Measurements from ENCODE around the gene RNASE1. TPM values are rescaled to one million over a fixed set of nuclear protein-coding genes. Genes with fewer than 3 reads are reported as not detected.

The RNASE1 gene
- total and polyA plus RNA-seq, 2 experiments from 2014 or later, result 0.56 to 1.7 TPM

GRCh38 chr14:20798932-20799331 is 3.7 kb downstream of the RNASE1 start (continued):
- TF ChIP-seq ETS1 (IDR thresholded peaks at IDR 0.05), result no peak
- TF ChIP-seq POLR2AphosphoS5 (IDR thresholded peaks at IDR 0.05; ENCODE audit: low read depth), result no peak
- no peak for TF ChIP-seq JUNB (IDR thresholded peaks at IDR 0.05; ENCODE audit: unreplicated experiment)
- TF ChIP-seq ZNF331 (CRISPR knock-in tag; IDR thresholded peaks at IDR 0.05; ENCODE audit: low read depth), result no peak
- TF ChIP-seq CTCF (conservative IDR thresholded peaks at IDR 0.05; ENCODE audit: low read depth in 2 of 2), result no peak
- no peak for TF ChIP-seq NANOG (IDR thresholded peaks at IDR 0.05; ENCODE audit: borderline replicate concordance)
- no peak for TF ChIP-seq REST (IDR thresholded peaks at IDR 0.05; ENCODE audit: unreplicated experiment)

GRCh38 chr14:20798318-20798717 is 4.3 kb downstream of the RNASE1 start:
- Histone ChIP-seq H3F3A (replicated peaks; ENCODE audit: low read depth) (no peaks in the 10 kb centered on the region), H3K27me3 (ENCODE audit: insufficient read depth) (no peaks in the 10 kb centered on the region), H3K79me2 (replicated peaks; ENCODE audit: insufficient read depth) (no peaks in the 10 kb centered on the region), H2AFZ (no peak overlapping the region), H3K36me3 (ENCODE audit: insufficient read depth) (no peaks in the 10 kb centered on the region), H3K27ac (ENCODE audit: low read depth) (no peak overlapping the region), H3K4me2 (no peak overlapping the region), H4K20me1 (replicated peaks; ENCODE audit: insufficient read depth) (no peaks in the 10 kb centered on the region), H3K4me3 (no peak overlapping the region), H3K4me1 (ENCODE audit: insufficient read depth) (peaks cover 24% of the 10 kb centered on the region), H3K9me2 (ENCODE audit: insufficient read depth) (peaks cover 4% of the 10 kb centered on the region; the same call in 1 of the 2 replicates)
- ATAC-seq (no peak), DNase-seq (ENCODE audit: low spot score) (no peak)
- Mint-ChIP-seq H3K27ac (no peak overlapping the region), H3K9me3 (no peaks in the 10 kb centered on the region), H3K36me3 (ENCODE audit: low read depth) (no peaks in the 10 kb centered on the region; the same call in 2 of the 3 replicates), H3K4me3 (no peak overlapping the region), H3K27me3 (ENCODE audit: insufficient read depth, low read depth, poor library complexity) (no peaks in the 10 kb centered on the region), H3K4me1 (peaks cover 42% of the 10 kb centered on the region)
- TF ChIP-seq ZNF331 (CRISPR knock-in tag; IDR thresholded peaks at IDR 0.05; ENCODE audit: low read depth) (no peak), STAT1 (IDR thresholded peaks at IDR 0.05; ENCODE audit: unreplicated experiment) (no peak), ETS1 (IDR thresholded peaks at IDR 0.05) (no peak), EZH2phosphoT487 (IDR thresholded peaks at IDR 0.05; ENCODE audit: unreplicated experiment) (no peak), ZNF462 (CRISPR knock-in tag; IDR thresholded peaks at IDR 0.05) (no peak), JUNB (IDR thresholded peaks at IDR 0.05; ENCODE audit: unreplicated experiment) (no peak), EZH2 (IDR thresholded peaks at IDR 0.05; ENCODE audit: low read depth, unreplicated experiment) (no peak), ZNF114 (CRISPR knock-in tag; IDR thresholded peaks at IDR 0.05) (no peak)
